ENCODE measurements around the gene DLG3. TPM values are rescaled to one million over a fixed set of nuclear protein-coding genes. Genes with fewer than 3 reads are reported as not detected.

The DLG3 gene
- total RNA-seq, 2 donors from 2014 or later = 17.3 to 17.6 TPM

Other genes starting within 250 kb of the DLG3 start
- gene AWAT1, start 210.2 kb upstream of the DLG3 start, total RNA-seq = not detected
- gene P2RY4, start 184.6 kb upstream of the DLG3 start, total RNA-seq = under 1 TPM; 0.35 to 0.85 TPM
- gene ARR3, start 176.5 kb upstream of the DLG3 start, total RNA-seq = not detected
- gene RAB41, start 162.7 kb upstream of the DLG3 start, total RNA-seq = not detected
- gene PDZD11, start 154.9 kb upstream of the DLG3 start, total RNA-seq = 10 to 100 TPM; 21.6 to 32.1 TPM
- gene KIF4A, start 154.7 kb upstream of the DLG3 start, total RNA-seq = 10 to 100 TPM; 25.4 to 30.3 TPM
- gene GDPD2, start 21.5 kb upstream of the DLG3 start, total RNA-seq = under 1 TPM; 0.24 to 0.69 TPM

Data from activated T-helper 17 cell treated with anti-CD3 and anti-CD28 coated beads, Interleukin-2, amount 50 U/mL, for 72 hours (primary cell).